Measurements from ENCODE around the gene ANTXRL.
"Not testable (repeated sequence)": the region's sequence is repeated elsewhere in the genome, so short reads cannot be mapped to it uniquely, and the experiment has no call there.

GRCh38 chr10:46262906-46263560 is 23.8 kb upstream of the ANTXRL start:
- TF ChIP-seq, protein P1, sequence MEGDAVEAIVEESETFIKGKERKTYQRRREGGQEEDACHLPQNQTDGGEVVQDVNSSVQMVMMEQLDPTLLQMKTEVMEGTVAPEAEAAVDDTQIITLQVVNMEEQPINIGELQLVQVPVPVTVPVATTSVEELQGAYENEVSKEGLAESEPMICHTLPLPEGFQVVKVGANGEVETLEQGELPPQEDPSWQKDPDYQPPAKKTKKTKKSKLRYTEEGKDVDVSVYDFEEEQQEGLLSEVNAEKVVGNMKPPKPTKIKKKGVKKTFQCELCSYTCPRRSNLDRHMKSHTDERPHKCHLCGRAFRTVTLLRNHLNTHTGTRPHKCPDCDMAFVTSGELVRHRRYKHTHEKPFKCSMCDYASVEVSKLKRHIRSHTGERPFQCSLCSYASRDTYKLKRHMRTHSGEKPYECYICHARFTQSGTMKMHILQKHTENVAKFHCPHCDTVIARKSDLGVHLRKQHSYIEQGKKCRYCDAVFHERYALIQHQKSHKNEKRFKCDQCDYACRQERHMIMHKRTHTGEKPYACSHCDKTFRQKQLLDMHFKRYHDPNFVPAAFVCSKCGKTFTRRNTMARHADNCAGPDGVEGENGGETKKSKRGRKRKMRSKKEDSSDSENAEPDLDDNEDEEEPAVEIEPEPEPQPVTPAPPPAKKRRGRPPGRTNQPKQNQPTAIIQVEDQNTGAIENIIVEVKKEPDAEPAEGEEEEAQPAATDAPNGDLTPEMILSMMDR (IDR thresholded peaks at IDR 0.05): not testable (repeated sequence)
- TF ChIP-seq EP300, POLR2A (IDR thresholded peaks at IDR 0.05): not testable (repeated sequence)

All from tibial nerve (tissue), 4 donors.